SKM-1 (cell line): ENCODE results near the gene SDR9C7.
"Not testable (repeated sequence)": the region's sequence is repeated elsewhere in the genome, so short reads cannot be mapped to it uniquely, and the experiment has no call there.

Source experiments
- DNase-seq: peaks from one replicate; lab custom pipeline; 2025; ENCODE audit not compliant: unreplicated experiment; lab: John Stamatoyannopoulos, UW

The SDR9C7 gene

GRCh38 chr12:56918139-56918538 lies 16.1 kb downstream of the SDR9C7 start:
- DNase-seq, result not testable (repeated sequence)

GRCh38 chr12:56916996-56917333 lies 17.2 kb downstream of the SDR9C7 start:
- no peak for DNase-seq

GRCh38 chr12:56916296-56916995 lies 17.8 kb downstream of the SDR9C7 start:
- no peak for DNase-seq

- no peak for DNase-seq
These were observed 19.5 kb downstream of the SDR9C7 start for GRCh38 chr12:56914724-56915123.

- DNase-seq, result no peak
These were observed 20.0 kb downstream of the SDR9C7 start for GRCh38 chr12:56914256-56914655.

- not testable (repeated sequence) for DNase-seq
These were observed 24.8 kb downstream of the SDR9C7 start for GRCh38 chr12:56909403-56909802.

- no peak for DNase-seq
These were observed 26.1 kb downstream of the SDR9C7 start for GRCh38 chr12:56908136-56908535.

GRCh38 chr12:56905852-56906251 lies 28.4 kb downstream of the SDR9C7 start:
- no peak for DNase-seq

GRCh38 chr12:56903374-56903773 lies 30.8 kb downstream of the SDR9C7 start:
- no peak for DNase-seq

- DNase-seq, result not testable (repeated sequence)
These were observed 32.9 kb downstream of the SDR9C7 start for GRCh38 chr12:56901313-56901712.

- no peak for DNase-seq
These were observed 33.6 kb downstream of the SDR9C7 start for GRCh38 chr12:56900583-56900982.

GRCh38 chr12:56898938-56899337 lies 35.3 kb downstream of the SDR9C7 start:
- no peak for DNase-seq

- DNase-seq, result no peak
These were observed 36.3 kb downstream of the SDR9C7 start for GRCh38 chr12:56897844-56898361.

- no peak for DNase-seq
These were observed 38.1 kb downstream of the SDR9C7 start for GRCh38 chr12:56896082-56896481.

- no peak for DNase-seq
These were observed 39.4 kb downstream of the SDR9C7 start for GRCh38 chr12:56894698-56895368.

GRCh38 chr12:56891885-56892284 lies 42.3 kb downstream of the SDR9C7 start:
- DNase-seq, result not testable (repeated sequence)

- no peak for DNase-seq
These were observed 47.9 kb downstream of the SDR9C7 start for GRCh38 chr12:56886319-56886718.

GRCh38 chr12:56885316-56885715 lies 48.9 kb downstream of the SDR9C7 start:
- DNase-seq, result no peak

GRCh38 chr12:56884421-56884820 lies 49.8 kb downstream of the SDR9C7 start:
- DNase-seq, result no peak

- DNase-seq, result not testable (repeated sequence)
These were observed 51.8 kb downstream of the SDR9C7 start for GRCh38 chr12:56882407-56882806.

GRCh38 chr12:56880125-56880992 lies 53.8 kb downstream of the SDR9C7 start:
- DNase-seq, result no peak
